ENCODE data around the gene RAB40AL.
"Not testable (repeated sequence)": the region's sequence is repeated elsewhere in the genome, so short reads cannot be mapped to it uniquely, and the experiment has no call there.

The RAB40AL gene

GRCh38 chrX:102936972-102937371 is at the start of gene RAB40AL:
RAB40AL (plus strand) TSS chrX:102937272; CDS start chrX:102937319, 47 bp downstream.
- DNase-seq (ENCODE audit: low read depth) = not testable (repeated sequence)

- DNase-seq (ENCODE audit: low read depth) = no peak
Observed at GRCh38 chrX:102887687-102888086, 49.4 kb upstream of the RAB40AL start.

GRCh38 chrX:102892103-102892502 is 45.0 kb upstream of the RAB40AL start:
- DNase-seq (ENCODE audit: low read depth) = peak; percentile 4

- peak; percentile 20 for DNase-seq (ENCODE audit: low read depth)
Observed at GRCh38 chrX:102899940-102900916, 36.8 kb upstream of the RAB40AL start.

GRCh38 chrX:102902355-102902754 is 34.7 kb upstream of the RAB40AL start:
- DNase-seq (ENCODE audit: low read depth) = no peak

GRCh38 chrX:102930990-102931756 is 5.9 kb upstream of the RAB40AL start:
- no peak for DNase-seq (ENCODE audit: low read depth)

- DNase-seq (ENCODE audit: low read depth) = peak; percentile 4
Observed at GRCh38 chrX:102934624-102935023, 2.4 kb upstream of the RAB40AL start.

- no peak for DNase-seq (ENCODE audit: low read depth)
Observed at GRCh38 chrX:102950908-102951866, 14.1 kb downstream of the RAB40AL start.

- no peak for DNase-seq (ENCODE audit: low read depth)
Observed at GRCh38 chrX:102957751-102958150, 20.7 kb downstream of the RAB40AL start.

- DNase-seq (ENCODE audit: low read depth) = no peak
Observed at GRCh38 chrX:102958794-102959193, 21.7 kb downstream of the RAB40AL start.

GRCh38 chrX:102959471-102959870 is 22.4 kb downstream of the RAB40AL start:
- no peak for DNase-seq (ENCODE audit: low read depth)

- DNase-seq (ENCODE audit: low read depth) = no peak
Observed at GRCh38 chrX:102963955-102964354, 26.9 kb downstream of the RAB40AL start.

GRCh38 chrX:102964940-102965339 is 27.9 kb downstream of the RAB40AL start:
- DNase-seq (ENCODE audit: low read depth) = no peak

GRCh38 chrX:102966701-102967100 is 29.6 kb downstream of the RAB40AL start:
- DNase-seq (ENCODE audit: low read depth) = no peak

- no peak for DNase-seq (ENCODE audit: low read depth)
Observed at GRCh38 chrX:102968216-102968615, 31.1 kb downstream of the RAB40AL start.

GRCh38 chrX:102971536-102971935 is 34.5 kb downstream of the RAB40AL start:
- not testable (repeated sequence) for DNase-seq (ENCODE audit: low read depth)

- DNase-seq (ENCODE audit: low read depth) = no peak
Observed at GRCh38 chrX:102975016-102975415, 37.9 kb downstream of the RAB40AL start.

- no peak for DNase-seq (ENCODE audit: low read depth)
Observed at GRCh38 chrX:102976286-102976685, 39.2 kb downstream of the RAB40AL start.

- DNase-seq (ENCODE audit: low read depth) = no peak
Observed at GRCh38 chrX:102976793-102977495, 39.9 kb downstream of the RAB40AL start.

- DNase-seq (ENCODE audit: low read depth) = no peak
Observed at GRCh38 chrX:102978594-102978993, 41.5 kb downstream of the RAB40AL start.

- DNase-seq (ENCODE audit: low read depth) = no peak
Observed at GRCh38 chrX:102979536-102979935, 42.5 kb downstream of the RAB40AL start.
